Neural progenitor cell (in vitro differentiated cells): ENCODE data around the gene PTPRN2. TPM values are rescaled to one million over a fixed set of nuclear protein-coding genes. Genes with fewer than 3 reads are reported as not detected.

Source experiments
- DNase-seq: peaks from one replicate; pipeline ENCODE4 v3.0.0-alpha.2; 2016; ENCODE audit warnings: low spot score
- H2AFZ ChIP-seq: fragments of 200-600 bp; sonication (generic); replicated peaks from 2 replicates; pipeline ENCODE4 v1.6.1; 2016; ENCODE audit warnings: antibody characterized with exemption
- H3F3A ChIP-seq: fragments of 200-600 bp; sonication (generic); 2 replicates; pipeline ENCODE4 v1.6.1; 2016; ENCODE audit warnings: antibody characterized with exemption, low read depth
- H3K27ac ChIP-seq: fragments of 200-600 bp; sonication (generic); 2 replicates; pipeline ENCODE4 v1.5.1; 2016; ENCODE audit warnings: mild to moderate bottlenecking
- H3K27me3 ChIP-seq: fragments of 200-600 bp; sonication (generic); 2 replicates; pipeline ENCODE4 v1.6.1; 2016; ENCODE audit warnings: mild to moderate bottlenecking, moderate library complexity
- H3K36me3 ChIP-seq: fragments of 200-600 bp; sonication (generic); 2 replicates; pipeline ENCODE4 v1.5.1; 2016
- H3K4me1 ChIP-seq: fragments of 200-600 bp; sonication (generic); 2 replicates; pipeline ENCODE4 v1.6.1; 2016; ENCODE audit warnings: mixed run types
- H3K4me2 ChIP-seq: fragments of 200-600 bp; sonication (generic); 2 replicates; pipeline ENCODE4 v1.6.1; 2016
- H3K4me3 ChIP-seq: fragments of 200-600 bp; sonication (generic); 2 replicates; pipeline ENCODE4 v1.5.1; 2016
- H3K79me2 ChIP-seq: fragments of 200-600 bp; sonication (generic); 2 replicates; pipeline ENCODE4 v1.6.1; 2016; ENCODE audit warnings: low read depth
- H3K9ac ChIP-seq: fragments of 200-600 bp; sonication (generic); 2 replicates; pipeline ENCODE4 v1.6.1; 2016
- H3K9me3 ChIP-seq: fragments of 200-600 bp; sonication (generic); 2 replicates; pipeline ENCODE4 v1.5.1; 2016; ENCODE audit warnings: low read depth
- H4K20me1 ChIP-seq: fragments of 200-600 bp; sonication (generic); 2 replicates; pipeline ENCODE4 v1.6.1; 2016; ENCODE audit warnings: low read depth
- H3K27ac Mint-ChIP-seq: 3 replicates; pipeline ENCODE4 v1.8.0; 2021; ENCODE audit warnings: mixed read lengths
- H3K27me3 Mint-ChIP-seq: 2 replicates; pipeline ENCODE4 v1.8.0; 2022; ENCODE audit warnings: low read depth, mild to moderate bottlenecking, inconsistent platforms, moderate library complexity, mixed read lengths; ENCODE audit not compliant: insufficient read depth
- H3K36me3 Mint-ChIP-seq: 3 replicates; pipeline ENCODE4 v1.8.0; 2021; ENCODE audit warnings: mixed read lengths
- H3K4me1 Mint-ChIP-seq: 3 replicates; pipeline ENCODE4 v1.8.0; 2021; ENCODE audit warnings: mixed read lengths
- H3K4me3 Mint-ChIP-seq: 3 replicates; pipeline ENCODE4 v1.8.0; 2021; ENCODE audit warnings: mild to moderate bottlenecking, moderate library complexity, mixed read lengths
- H3K9me3 Mint-ChIP-seq: 3 replicates; pipeline ENCODE4 v1.8.0; 2020; ENCODE audit warnings: mixed read lengths
- EZH2 ChIP-seq: fragments of 200-600 bp; sonication (generic); IDR thresholded peaks from 2 replicates; pipeline ENCODE4 v1.6.1; 2017; ENCODE audit warnings: antibody characterized with exemption, mild to moderate bottlenecking, moderate library complexity
- EZH2phosphoT487 ChIP-seq: fragments of 200-600 bp; sonication (generic); IDR thresholded peaks from 2 replicates; pipeline ENCODE4 v1.6.1; 2017; ENCODE audit warnings: antibody characterized with exemption
- total RNA-seq: library from RNA; depleted of rRNA; stranded (reverse); fragments of >200 nt; gene quantifications from 2 replicates; pipeline ENCODE4 v1.2.3, GENCODE V29; 2015; ENCODE audit warnings: low replicate concordance
- TF ChIP-seq, protein P1 (sequence below): fragments of 200-600 bp; sonication (generic); IDR thresholded peaks from 2 replicates; pipeline ENCODE4 v1.5.1; 2017; ENCODE audit warnings: antibody characterized with exemption, mild to moderate bottlenecking

The PTPRN2 gene
- total RNA-seq, 1 donor from 2014 or later, result 3.0 TPM

GRCh38 chr7:158043551-158044481 is 543.8 kb downstream of the PTPRN2 start:
- Histone ChIP-seq H3K27me3 (no peaks in the 10 kb centered on the region), H3K9ac (no peak overlapping the region), H3K4me3 (no peak overlapping the region), H3K79me2 (no peaks in the 10 kb centered on the region), H4K20me1 (no peaks in the 10 kb centered on the region), H3K36me3 (peaks cover 2% of the 10 kb centered on the region), H3K4me1 (peaks cover 13% of the 10 kb centered on the region), H3K4me2 (no peak overlapping the region), H3F3A (no peaks in the 10 kb centered on the region), H3K9me3 (peaks cover 11% of the 10 kb centered on the region), H3K27ac (no peak overlapping the region), H2AFZ (peak overlapping the region; percentile 63)
- Mint-ChIP-seq H3K9me3 (peaks cover 19% of the 10 kb centered on the region), H3K36me3 (no peaks in the 10 kb centered on the region), H3K27me3 (peaks cover 5% of the 10 kb centered on the region), H3K27ac (no peak overlapping the region), H3K4me3 (no peak overlapping the region), H3K4me1 (peaks cover 24% of the 10 kb centered on the region)
- no peak for DNase-seq
- TF ChIP-seq, protein P1, sequence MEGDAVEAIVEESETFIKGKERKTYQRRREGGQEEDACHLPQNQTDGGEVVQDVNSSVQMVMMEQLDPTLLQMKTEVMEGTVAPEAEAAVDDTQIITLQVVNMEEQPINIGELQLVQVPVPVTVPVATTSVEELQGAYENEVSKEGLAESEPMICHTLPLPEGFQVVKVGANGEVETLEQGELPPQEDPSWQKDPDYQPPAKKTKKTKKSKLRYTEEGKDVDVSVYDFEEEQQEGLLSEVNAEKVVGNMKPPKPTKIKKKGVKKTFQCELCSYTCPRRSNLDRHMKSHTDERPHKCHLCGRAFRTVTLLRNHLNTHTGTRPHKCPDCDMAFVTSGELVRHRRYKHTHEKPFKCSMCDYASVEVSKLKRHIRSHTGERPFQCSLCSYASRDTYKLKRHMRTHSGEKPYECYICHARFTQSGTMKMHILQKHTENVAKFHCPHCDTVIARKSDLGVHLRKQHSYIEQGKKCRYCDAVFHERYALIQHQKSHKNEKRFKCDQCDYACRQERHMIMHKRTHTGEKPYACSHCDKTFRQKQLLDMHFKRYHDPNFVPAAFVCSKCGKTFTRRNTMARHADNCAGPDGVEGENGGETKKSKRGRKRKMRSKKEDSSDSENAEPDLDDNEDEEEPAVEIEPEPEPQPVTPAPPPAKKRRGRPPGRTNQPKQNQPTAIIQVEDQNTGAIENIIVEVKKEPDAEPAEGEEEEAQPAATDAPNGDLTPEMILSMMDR, result no peak
- TF ChIP-seq EZH2 (no peak), EZH2phosphoT487 (no peak)

- peaks cover 12% of the 10 kb centered on the region for H3K9me3 ChIP-seq
- H3K27me3 ChIP-seq, result no peaks in the 10 kb centered on the region
- H3K4me1 ChIP-seq, result peaks cover 13% of the 10 kb centered on the region
- Mint-ChIP-seq H3K36me3 (no peaks in the 10 kb centered on the region), H3K27me3 (peaks cover 10% of the 10 kb centered on the region), H3K4me1 (peaks cover 24% of the 10 kb centered on the region), H3K27ac (peak overlapping the region; percentile 59), H3K4me3 (no peak overlapping the region), H3K9me3 (peaks cover 20% of the 10 kb centered on the region)
- H2AFZ ChIP-seq, result no peak overlapping the region
- H3K4me3 ChIP-seq, result no peak overlapping the region
- no peak overlapping the region for H3K27ac ChIP-seq
- H3K36me3 ChIP-seq, result peaks cover 3% of the 10 kb centered on the region
- no peak for TF ChIP-seq EZH2
- no peak for TF ChIP-seq EZH2phosphoT487
- no peaks in the 10 kb centered on the region for H4K20me1 ChIP-seq
- H3K4me2 ChIP-seq, result no peak overlapping the region
- no peaks in the 10 kb centered on the region for H3F3A ChIP-seq
- H3K9ac ChIP-seq, result no peak overlapping the region
- DNase-seq, result no peak
- H3K79me2 ChIP-seq, result no peaks in the 10 kb centered on the region
Measured at GRCh38 chr7:158042156-158042880, 545.3 kb downstream of the PTPRN2 start.

DNA sequence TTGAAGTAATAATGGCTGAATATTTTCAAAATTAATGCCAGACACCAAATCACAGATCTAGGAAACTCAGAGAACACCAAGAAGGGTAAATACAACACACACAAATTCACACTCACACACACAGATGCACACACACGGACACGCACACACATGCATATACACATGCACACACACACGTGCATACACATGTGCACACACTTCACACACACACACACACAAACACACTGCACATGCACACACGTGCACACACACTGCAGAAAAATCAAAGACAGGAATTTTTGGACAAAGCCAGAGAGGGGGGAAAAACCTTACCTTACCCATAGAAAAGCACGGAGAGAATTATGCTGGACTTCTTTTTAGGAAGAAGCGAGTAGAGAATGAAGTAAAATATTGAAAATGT is 547.4 kb downstream of the PTPRN2 start:
- no peak for DNase-seq
- H3K4me3 ChIP-seq, result no peak overlapping the region
- no peaks in the 10 kb centered on the region for H3F3A ChIP-seq
- peaks cover 3% of the 10 kb centered on the region for H3K36me3 ChIP-seq
- no peak overlapping the region for H3K9ac ChIP-seq
- peaks cover 15% of the 10 kb centered on the region for H3K4me1 Mint-ChIP-seq
- H3K27me3 ChIP-seq, result no peaks in the 10 kb centered on the region
- no peak overlapping the region for H3K4me3 Mint-ChIP-seq
- no peak overlapping the region for H2AFZ ChIP-seq
- no peak overlapping the region for H3K4me2 ChIP-seq
- H4K20me1 ChIP-seq, result no peaks in the 10 kb centered on the region
- no peak overlapping the region for H3K27ac Mint-ChIP-seq
- H3K9me3 ChIP-seq, result peaks cover 12% of the 10 kb centered on the region
- H3K4me1 ChIP-seq, result peaks cover 13% of the 10 kb centered on the region
- no peaks in the 10 kb centered on the region for H3K79me2 ChIP-seq
- H3K27me3 Mint-ChIP-seq, result peaks cover 10% of the 10 kb centered on the region
- no peak overlapping the region for H3K27ac ChIP-seq
- peaks cover 20% of the 10 kb centered on the region for H3K9me3 Mint-ChIP-seq
- TF ChIP-seq, protein P1, result no peak
- H3K36me3 Mint-ChIP-seq, result peaks cover under 1% of the 10 kb centered on the region
